ENCODE results near the gene LGALS3BP. TPM values are rescaled to one million over a fixed set of nuclear protein-coding genes. Genes with fewer than 3 reads are reported as not detected.
A peak's percentile ranks its signal among the peaks of the same experiment; 100 is the strongest.

The LGALS3BP gene
- total and polyA plus RNA-seq, 12 donors, result 196 to 852 (median 545) TPM

GRCh38 chr17:78998311-78999055, 18.8 kb upstream of the LGALS3BP start:
- TF ChIP-seq CTCF (IDR thresholded peaks at IDR 0.05), result peak in 2 of 9 donors; percentile 8 to 33
- Histone ChIP-seq H3K27me3 (no peaks in the 10 kb centered on the region), H3K27ac (peak overlapping the region in 9 of 10 donors; percentile 27 to 70 (median 60)), H3K9me3 (no peaks in the 10 kb centered on the region), H3K4me1 (peaks cover 0 to 34% (median 20%) of the 10 kb centered on the region in 9 donors), H3K36me3 (peaks cover 0 to 82% (median 12%) of the 10 kb centered on the region in 9 donors), H3K4me3 (peak overlapping the region in 1 of 10 donors; percentile 9)
- DNase-seq, result peak; percentile 58 to 78
- intact Hi-C loops (cut with DNase I), result loop anchor here in 2 of 10 donors (10.0 kb wide), 2 partner anchors 46 to 396 kb away; no protein-coding TSS in a partner anchor
- ATAC-seq, result peak; percentile 53 to 83 (median 76)
- 49 to 59% methylated on average over 28 of the region's 28 CpGs for WGBS, 2 donors

GRCh38 chr17:78997881-78998280, 18.2 kb upstream of the LGALS3BP start:
- ATAC-seq (no peak), DNase-seq (no peak)
- TF ChIP-seq CTCF (IDR thresholded peaks at IDR 0.05), result no peak
- peak overlapping the region in 8 of 10 donors; percentile 47 to 70 (median 64) for H3K27ac ChIP-seq
- H3K4me3 ChIP-seq, result no peak overlapping the region
- no peaks in the 10 kb centered on the region for H3K27me3 ChIP-seq
- 75% methylated on average over 6 of the region's 6 CpGs for WGBS, 2 donors
- H3K9me3 ChIP-seq, result no peaks in the 10 kb centered on the region
- peaks cover 0 to 85% (median 12%) of the 10 kb centered on the region in 9 donors for H3K36me3 ChIP-seq
- H3K4me1 ChIP-seq, result peaks cover 0 to 38% (median 20%) of the 10 kb centered on the region in 9 donors
- intact Hi-C loops (cut with DNase I), result loop anchor here in 2 of 10 donors (10.0 kb wide), 2 partner anchors 47 to 397 kb away; no protein-coding TSS in a partner anchor

GRCh38 chr17:78997231-78997741, 17.6 kb upstream of the LGALS3BP start:
- Histone ChIP-seq H3K4me1 (peaks cover 0 to 40% (median 20%) of the 10 kb centered on the region in 9 donors), H3K27ac (peak overlapping the region in 1 of 10 donors; percentile 47), H3K27me3 (no peaks in the 10 kb centered on the region), H3K36me3 (peaks cover 0 to 85% (median 16%) of the 10 kb centered on the region in 9 donors), H3K4me3 (no peak overlapping the region), H3K9me3 (no peaks in the 10 kb centered on the region)
- 92 to 95% methylated on average over 27 of the region's 27 CpGs for WGBS, 2 donors
- intact Hi-C loops (cut with DNase I), result loop anchor here in 2 of 10 donors (10.0 kb wide), 2 partner anchors 48 to 398 kb away; no protein-coding TSS in a partner anchor
- ATAC-seq (no peak), DNase-seq (no peak)
- TF ChIP-seq CTCF (IDR thresholded peaks at IDR 0.05), result no peak

- Histone ChIP-seq H3K4me3 (no peak overlapping the region), H3K36me3 (peaks cover 0 to 86% (median 20%) of the 10 kb centered on the region in 9 donors), H3K4me1 (peaks cover 0 to 40% (median 20%) of the 10 kb centered on the region in 9 donors), H3K27ac (no peak overlapping the region), H3K9me3 (no peaks in the 10 kb centered on the region), H3K27me3 (no peaks in the 10 kb centered on the region)
- no peak for ATAC-seq
- intact Hi-C loops (cut with DNase I), result loop anchor here in 2 of 10 donors (10.0 kb wide), 2 partner anchors 48 to 398 kb away; no protein-coding TSS in a partner anchor
- 94 to 97% methylated on average over 16 of the region's 16 CpGs for WGBS, 2 donors
- TF ChIP-seq CTCF (IDR thresholded peaks at IDR 0.05), result no peak
- no peak for DNase-seq
These were observed 17.1 kb upstream of the LGALS3BP start for GRCh38 chr17:78996781-78997201.

Measured in heart right ventricle (tissue), 16 donors.